Fibroblast of lung (primary cell): ENCODE data around the gene IFNA8. TPM values are rescaled to one million over a fixed set of nuclear protein-coding genes. Genes with fewer than 3 reads are reported as not detected.

Experiments
- DNase-seq, 2 donors: peaks; one replicate each; pipeline versions ENCODE4 v3.0.0 to v3.0.0-alpha.2; 2010; ENCODE audit warnings: low read depth in 2 of 2
- H2AFZ ChIP-seq: 2 replicates; pipeline ENCODE4 v1.5.1; 2012; ENCODE audit warnings: low read length, control low read depth, inconsistent platforms
- H3K27ac ChIP-seq: 2 replicates; pipeline ENCODE4 v1.5.1; 2011; ENCODE audit warnings: low read length, control low read depth; ENCODE audit not compliant: insufficient read depth
- H3K27me3 ChIP-seq: 2 replicates; pipeline ENCODE4 v1.5.1; 2011; ENCODE audit warnings: mild to moderate bottlenecking, low read length; ENCODE audit not compliant: control insufficient read depth, insufficient read depth
- H3K36me3 ChIP-seq: 2 replicates; pipeline ENCODE4 v1.5.1; 2011; ENCODE audit warnings: low read length; ENCODE audit not compliant: control insufficient read depth, insufficient read depth
- H3K4me1 ChIP-seq: 2 replicates; pipeline ENCODE4 v1.5.1; 2011; ENCODE audit warnings: low read length; ENCODE audit not compliant: control insufficient read depth, insufficient read depth; ENCODE audit errors: extremely low read depth
- H3K4me2 ChIP-seq: 2 replicates; pipeline ENCODE4 v1.5.1; 2011; ENCODE audit warnings: low read length, control low read depth; ENCODE audit not compliant: insufficient read depth; ENCODE audit errors: extremely low read depth
- H3K4me3 ChIP-seq, 4 experiments: fragments of 200-600 bp in 1 of 4; sonication (generic) in 1 of 4; replicated peaks in 1 of 4; 2 replicates each; pipeline ENCODE4 v1.5.1; 2011 to 2016; ENCODE audit warnings: low read length in 4 of 4, low read depth in 3 of 4, mild to moderate bottlenecking in 3 of 4, control low read depth in 2 of 4, inconsistent platforms in 1 of 4, mixed read lengths in 1 of 4; ENCODE audit not compliant: insufficient read depth in 1 of 4; ENCODE audit errors: control extremely low read depth in 1 of 4
- H3K79me2 ChIP-seq: 2 replicates; pipeline ENCODE4 v1.5.1; 2012; ENCODE audit warnings: mild to moderate bottlenecking, low read length, inconsistent platforms; ENCODE audit not compliant: control insufficient read depth, insufficient read depth
- H3K9ac ChIP-seq: 2 replicates; pipeline ENCODE4 v1.5.1; 2011; ENCODE audit warnings: mild to moderate bottlenecking, low read length, control low read depth; ENCODE audit not compliant: insufficient read depth
- H3K9me3 ChIP-seq: 2 replicates; pipeline ENCODE4 v1.5.1; 2012; ENCODE audit warnings: low read depth, low read length; ENCODE audit not compliant: control insufficient read depth, insufficient read depth
- H4K20me1 ChIP-seq: 2 replicates; pipeline ENCODE4 v1.5.1; 2011; ENCODE audit warnings: low read length; ENCODE audit not compliant: control insufficient read depth, insufficient read depth; ENCODE audit errors: extremely low read depth
- CTCF ChIP-seq, 2 donors: IDR thresholded peaks in 1 of 2; conservative IDR thresholded peaks in 1 of 2; 1 replicate in 1 of 2; 2 replicates in 1 of 2; pipeline ENCODE4 v1.5.1; 2011 to 2012; ENCODE audit warnings: low read length in 2 of 2, control low read depth in 1 of 2, inconsistent platforms in 1 of 2, low read depth in 1 of 2, mild to moderate bottlenecking in 1 of 2
- EZH2 ChIP-seq: IDR thresholded peaks from 2 replicates; pipeline ENCODE4 v1.5.1; 2012; ENCODE audit warnings: low read length, control low read depth, mild to moderate bottlenecking; ENCODE audit errors: missing control alignments
- polyA plus RNA-seq, 2 donors: library from polyadenylated mRNA; depleted of rRNA in 1 of 2; stranded (reverse) in 1 of 2; unstranded in 1 of 2; fragments of >200 nt; gene quantifications; 2 replicates each; pipeline ENCODE4 v1.2.1, GENCODE V29; 2011 to 2012; ENCODE audit warnings: missing spikeins in 1 of 2
- total RNA-seq: library from RNA; depleted of rRNA; stranded (reverse); fragments of >200 nt; gene quantifications from 2 replicates; pipeline ENCODE4 v1.2.1, GENCODE V29; 2014

IFNA8 gene
- total and polyA plus RNA-seq, 2 donors (not counting 1 experiment from before 2014, with no cell fraction given) = not detected

DNA sequence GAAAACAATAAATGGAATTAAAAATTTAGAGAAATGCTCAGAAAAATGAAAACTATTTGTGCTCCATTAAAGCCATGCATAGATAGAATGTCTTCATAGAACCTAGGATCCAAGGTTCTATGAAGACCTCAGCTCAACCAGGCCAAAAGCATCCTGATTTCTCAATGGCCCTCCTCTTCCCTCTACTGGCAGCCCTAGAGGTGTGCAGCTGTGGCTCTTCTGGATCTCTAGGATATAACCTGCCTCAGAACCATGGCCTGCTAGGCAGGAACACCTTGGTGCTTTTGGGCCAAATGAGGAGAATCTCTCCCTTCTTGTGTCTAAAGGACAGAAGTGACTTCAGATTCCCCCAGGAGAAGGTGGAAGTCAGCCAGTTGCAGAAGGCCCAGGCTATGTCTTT, 46.4 kb downstream of the IFNA8 start:
- DNase-seq = peak in 1 of 2 donors; percentile 14

More for the DNA sequence above, 46.4 kb downstream of the IFNA8 start:
- Histone ChIP-seq H3K36me3 (peaks cover 3% of the 10 kb centered on the region), H3K27me3 (no peaks in the 10 kb centered on the region), H3K9ac (no peak overlapping the region), H3K9me3 (no peaks in the 10 kb centered on the region), H2AFZ (no peak overlapping the region), H3K4me2 (no peak overlapping the region), H3K4me3 (no peak overlapping the region), H3K4me1 (no peaks in the 10 kb centered on the region), H4K20me1 (no peaks in the 10 kb centered on the region), H3K27ac (no peak overlapping the region), H3K79me2 (no peaks in the 10 kb centered on the region)
- TF ChIP-seq CTCF (conservative IDR thresholded peaks at IDR 0.05 in 1 of 2, IDR thresholded peaks at IDR 0.05 in 1 of 2; ENCODE audit: low read depth in 1 of 2, low read length in 2 of 2) (peak; percentile 54 to 65), EZH2 (no peak)

Other genes starting within 250 kb of the IFNA8 start
- gene IFNA21, start 242.5 kb upstream of the IFNA8 start, total RNA-seq = not detected in 2 replicates
- not detected in 2 replicates for gene IFNA21, start 242.5 kb upstream of the IFNA8 start, polyA plus RNA-seq
- not detected in 2 replicates for gene IFNA4, start 221.5 kb upstream of the IFNA8 start, total RNA-seq
- gene IFNA4, start 221.5 kb upstream of the IFNA8 start, polyA plus RNA-seq = not detected in 2 replicates
- not detected in 2 replicates for gene IFNA7, start 206.9 kb upstream of the IFNA8 start, total RNA-seq
- not detected in 2 replicates for gene IFNA7, start 206.9 kb upstream of the IFNA8 start, polyA plus RNA-seq
- not detected in 2 replicates for gene IFNA10, start 202.0 kb upstream of the IFNA8 start, total RNA-seq
- gene IFNA10, start 202.0 kb upstream of the IFNA8 start, polyA plus RNA-seq = not detected in 2 replicates
- gene IFNA16, start 191.8 kb upstream of the IFNA8 start, total RNA-seq = not detected in 2 replicates
- gene IFNA16, start 191.8 kb upstream of the IFNA8 start, polyA plus RNA-seq = not detected in 2 replicates
- not detected in 2 replicates for gene IFNA17, start 180.9 kb upstream of the IFNA8 start, total RNA-seq
- gene IFNA17, start 180.9 kb upstream of the IFNA8 start, polyA plus RNA-seq = not detected in 2 replicates
- not detected in 2 replicates for gene IFNA14, start 169.1 kb upstream of the IFNA8 start, total RNA-seq
- not detected in 2 replicates for gene IFNA14, start 169.1 kb upstream of the IFNA8 start, polyA plus RNA-seq
- not detected in 2 replicates for gene IFNA5, start 103.8 kb upstream of the IFNA8 start, total RNA-seq
- gene IFNA5, start 103.8 kb upstream of the IFNA8 start, polyA plus RNA-seq = not detected in 2 replicates
- 37.2 and 37.5 TPM in 2 replicates for gene KLHL9, start 73.7 kb upstream of the IFNA8 start, total RNA-seq
- gene KLHL9, start 73.7 kb upstream of the IFNA8 start, polyA plus RNA-seq = 25.7 and 33.5 TPM in 2 replicates
- gene IFNA6, start 58.2 kb upstream of the IFNA8 start, total RNA-seq = not detected in 2 replicates
- not detected in 2 replicates for gene IFNA6, start 58.2 kb upstream of the IFNA8 start, polyA plus RNA-seq
- not detected in 2 replicates for gene IFNA13, start 41.1 kb upstream of the IFNA8 start, total RNA-seq
- not detected in 2 replicates for gene IFNA13, start 41.1 kb upstream of the IFNA8 start, polyA plus RNA-seq
- not detected in 2 replicates for gene IFNA2, start 23.7 kb upstream of the IFNA8 start, total RNA-seq
- gene IFNA2, start 23.7 kb upstream of the IFNA8 start, polyA plus RNA-seq = not detected in 2 replicates
- not detected in 2 replicates for gene IFNA1, start 31.3 kb downstream of the IFNA8 start, total RNA-seq
- gene IFNA1, start 31.3 kb downstream of the IFNA8 start, polyA plus RNA-seq = not detected in 2 replicates
- 3.9 and 6.6 TPM in 2 replicates for gene IFNE, start 73.2 kb downstream of the IFNA8 start, total RNA-seq
- gene IFNE, start 73.2 kb downstream of the IFNA8 start, polyA plus RNA-seq = 0.15 and 0.40 TPM in 2 replicates